MCF 10A (cell line): ENCODE data around the gene ZNG1C. TPM values are rescaled to one million over a fixed set of nuclear protein-coding genes. Genes with fewer than 3 reads are reported as not detected.
"Not testable (repeated sequence)": the region's sequence is repeated elsewhere in the genome, so short reads cannot be mapped to it uniquely, and the experiment has no call there.

ENCODE experiments used
- Bru-seq: library from RNA; stranded (reverse); fragments of 400-500 nt; gene quantifications from one replicate; lab custom pipeline; 2021; lab: Mats Ljungman, UMichigan
- BruChase-seq, 2 experiments: library from RNA; stranded (reverse); fragments of 400-500 nt; gene quantifications; one replicate each; lab custom pipeline; 2021; lab: Mats Ljungman, UMichigan
- BruUV-seq: library from RNA; stranded (reverse); fragments of 400-500 nt; replicated peaks from 2 replicates; lab custom pipeline; 2021; lab: Mats Ljungman, UMichigan
- CTCF ChIA-PET: fragments of 300-600 bp; sonication (Branson Sonifier 250); formaldehyde crosslinking; extraction: SDS; loops from one replicate; lab custom pipeline; 2021; ENCODE audit warnings: antibody characterized with exemption, inconsistent platforms; lab: Yijun Ruan, JAX
- POLR2A ChIA-PET: fragments of 300-600, 350-650 bp; sonication (Branson Sonifier 250); formaldehyde crosslinking; extraction: SDS; loops from one replicate; lab custom pipeline; 2020; ENCODE audit warnings: antibody characterized with exemption, inconsistent platforms; lab: Yijun Ruan, JAX
- DNase-seq: peaks from one replicate; pipeline ENCODE4 v3.0.0-alpha.2; 2018; ENCODE audit not compliant: unreplicated experiment
- H3K27ac Mint-ChIP-seq: one replicate; pipeline ENCODE4 v1.8.0; 2022; ENCODE audit warnings: mild to moderate bottlenecking, low read depth, mixed read lengths; ENCODE audit not compliant: unreplicated experiment
- H3K27me3 Mint-ChIP-seq: one replicate; pipeline ENCODE4 v1.8.0; 2022; ENCODE audit warnings: mixed read lengths; ENCODE audit not compliant: insufficient read depth, unreplicated experiment
- H3K36me3 Mint-ChIP-seq: one replicate; pipeline ENCODE4 v1.8.0; 2022; ENCODE audit warnings: mild to moderate bottlenecking, moderate library complexity, mixed read lengths; ENCODE audit not compliant: insufficient read depth, unreplicated experiment
- H3K4me1 Mint-ChIP-seq: one replicate; pipeline ENCODE4 v1.8.0; 2022; ENCODE audit warnings: mixed read lengths; ENCODE audit not compliant: insufficient read depth, unreplicated experiment
- H3K4me3 Mint-ChIP-seq: one replicate; pipeline ENCODE4 v1.8.0; 2022; ENCODE audit warnings: mild to moderate bottlenecking, moderate library complexity, mixed read lengths; ENCODE audit not compliant: unreplicated experiment
- H3K9me3 Mint-ChIP-seq: one replicate; pipeline ENCODE4 v1.8.0; 2022; ENCODE audit warnings: mixed read lengths; ENCODE audit not compliant: unreplicated experiment
- intact Hi-C: fragments of 100-400 bp; cut with micrococcal nuclease; formaldehyde crosslinking; loops from 2 replicates; pipeline ENCODE4 v1.14.1; 2022
- long read RNA-seq: library from polyadenylated mRNA; stranded (forward); transcript quantifications from one replicate; pipeline ENCODE4 v2.0.0, GENCODE V29; 2022
- total RNA-seq: library from RNA; stranded (reverse); gene quantifications from 2 replicates; pipeline ENCODE4 v1.2.3, GENCODE V29; 2022

The ZNG1C gene
- total RNA-seq = 54.8 and 65.1 TPM in 2 replicates
- percentile 74 among the genes with signal in this experiment for Bru-seq, nascent RNA
- percentile 58 among the genes with signal in this experiment for BruChase-seq, experiment 1, labeled RNA remaining after a 6-hour chase
- percentile 72 among the genes with signal in this experiment for BruChase-seq, experiment 2, labeled RNA remaining after a 2-hour chase
- long read RNA-seq, transcript CBWD3-206 (3 exons, 1,736 nt) = major isoform, 38 of 71 reads
- long read RNA-seq, partial matches to known transcripts = 6 of 71 reads
- long read RNA-seq, other reads (novel, unspliced or antisense) = 26 of 71 reads

DNA sequence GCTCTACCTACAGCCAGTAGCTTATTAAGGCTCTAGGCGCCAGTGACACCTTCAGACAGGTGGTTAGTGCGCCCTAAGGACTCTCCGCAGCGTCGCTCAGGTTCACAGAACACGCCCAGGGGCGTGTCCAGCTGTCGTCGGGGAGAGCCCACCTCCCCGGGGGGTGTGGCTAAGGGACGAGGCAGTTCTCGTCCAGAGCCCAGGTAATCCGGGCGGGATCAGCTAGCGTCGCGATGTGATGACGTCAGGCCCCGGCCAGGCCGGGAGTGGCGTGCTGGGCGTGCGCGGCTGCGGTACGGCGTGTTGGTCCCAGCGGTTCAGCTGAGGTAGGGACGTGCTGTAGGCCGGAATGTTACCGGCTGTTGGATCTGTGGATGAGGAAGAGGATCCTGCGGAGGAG lies at the start of gene ZNG1C:
Gene ZNG1C (plus strand): TSS at position 301 of the 400 bp plus-strand sequence. CDS start 49 bp downstream, at position 350.
- POLR2A ChIA-PET, intact Hi-C loops, CTCF ChIA-PET, H3K4me1 Mint-ChIP-seq, BruUV-seq, H3K9me3 Mint-ChIP-seq, H3K27me3 Mint-ChIP-seq, H3K36me3 Mint-ChIP-seq, H3K4me3 Mint-ChIP-seq, H3K27ac Mint-ChIP-seq, DNase-seq: not testable (repeated sequence)

DNA sequence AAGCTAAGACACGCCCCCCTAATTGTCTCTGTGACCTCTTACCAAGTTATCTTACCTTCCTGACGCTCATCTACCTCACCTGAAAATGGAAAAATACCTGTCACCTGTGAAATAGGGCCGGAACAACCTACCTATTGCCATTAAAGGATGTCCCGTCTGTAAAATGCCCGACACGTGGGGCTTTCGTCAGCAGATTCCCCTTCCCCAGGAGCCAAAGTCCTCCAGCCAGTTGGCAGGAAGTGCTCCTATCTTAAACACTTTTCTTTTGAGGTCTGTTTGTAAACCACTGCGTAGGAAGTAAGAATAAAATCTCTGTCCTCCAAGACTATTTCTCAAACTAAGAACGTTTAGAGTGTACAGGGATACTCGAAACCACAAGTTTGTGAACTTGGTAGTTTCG lies 654 bp downstream of the ZNG1C start:
- DNase-seq, CTCF ChIA-PET, H3K4me1 Mint-ChIP-seq, BruUV-seq, H3K27ac Mint-ChIP-seq, H3K9me3 Mint-ChIP-seq, H3K27me3 Mint-ChIP-seq, H3K36me3 Mint-ChIP-seq, POLR2A ChIA-PET, H3K4me3 Mint-ChIP-seq, intact Hi-C loops: not testable (repeated sequence)

DNA sequence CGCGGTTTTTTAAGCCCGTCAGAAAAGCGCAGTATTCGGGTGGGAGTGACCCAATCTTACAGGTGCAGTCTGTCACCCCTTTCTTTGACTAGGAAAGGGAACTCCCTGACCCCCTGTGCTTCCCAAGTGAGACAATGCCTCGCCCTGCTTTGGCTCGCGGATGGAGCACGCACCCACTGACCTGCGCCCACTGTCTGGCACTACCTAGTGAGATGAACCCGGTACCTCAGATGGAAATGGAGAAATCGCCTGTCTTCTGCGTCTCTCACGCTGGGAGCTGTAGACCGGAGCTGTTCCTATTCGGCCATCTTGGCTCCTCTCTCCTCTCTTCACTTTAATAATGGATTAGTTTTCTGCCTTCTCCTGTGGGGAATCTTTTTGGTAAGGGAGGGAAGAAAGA lies 39.3 kb downstream of the ZNG1C start:
- H3K9me3 Mint-ChIP-seq, CTCF ChIA-PET, H3K27me3 Mint-ChIP-seq, DNase-seq, H3K36me3 Mint-ChIP-seq, POLR2A ChIA-PET, BruUV-seq, H3K4me3 Mint-ChIP-seq, intact Hi-C loops, H3K4me1 Mint-ChIP-seq, H3K27ac Mint-ChIP-seq: not testable (repeated sequence)

DNA sequence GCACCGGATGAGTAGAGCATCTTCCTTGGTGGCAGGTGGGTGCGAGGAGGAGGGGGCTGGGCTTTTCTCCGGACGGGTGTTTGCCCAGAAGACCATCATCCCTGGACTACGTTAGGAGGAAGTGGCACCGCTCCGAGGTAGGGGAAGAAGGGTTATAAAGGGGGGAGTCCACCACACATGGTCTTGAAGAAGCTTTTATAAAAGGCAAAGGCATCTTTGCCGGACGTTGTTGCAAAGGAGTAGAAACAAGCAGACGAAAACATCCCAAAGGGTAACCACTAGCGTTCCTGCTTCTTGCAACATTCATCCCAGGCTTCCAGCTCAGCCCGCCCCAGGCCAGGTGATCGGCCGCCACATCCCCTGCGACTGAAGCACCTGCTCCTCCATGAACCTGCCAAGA lies 60.8 kb downstream of the ZNG1C start, which contains the start of gene FOXD4L3:
Gene FOXD4L3 (plus strand): TSS at position 301 of the 400 bp plus-strand sequence. CDS start 85 bp downstream, at position 386.
- CTCF ChIA-PET, BruUV-seq, H3K27me3 Mint-ChIP-seq, H3K27ac Mint-ChIP-seq, H3K36me3 Mint-ChIP-seq, intact Hi-C loops, H3K9me3 Mint-ChIP-seq, DNase-seq, POLR2A ChIA-PET, H3K4me3 Mint-ChIP-seq, H3K4me1 Mint-ChIP-seq: not testable (repeated sequence)

DNA sequence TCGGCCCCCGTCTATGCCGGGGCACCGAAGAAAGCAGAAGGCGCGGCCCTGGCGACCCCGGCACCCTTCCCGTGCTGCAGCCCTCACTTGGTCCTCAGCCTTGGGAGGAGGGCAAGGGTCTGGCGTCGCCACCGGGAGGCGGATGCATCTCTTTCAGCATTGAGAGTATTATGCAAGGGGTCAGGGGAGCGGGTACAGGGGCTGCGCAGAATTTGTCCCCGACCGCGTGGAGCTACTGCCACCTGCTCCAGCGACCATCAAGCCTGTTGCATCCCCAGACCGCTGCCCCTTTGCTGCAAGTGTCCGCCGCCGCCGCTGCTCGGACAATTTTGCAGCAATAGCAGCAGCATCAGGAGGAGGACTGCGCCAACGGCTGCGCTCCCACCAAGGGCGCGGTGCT lies 62.0 kb downstream of the ZNG1C start:
- H3K27me3 Mint-ChIP-seq, intact Hi-C loops, H3K4me3 Mint-ChIP-seq, H3K36me3 Mint-ChIP-seq, DNase-seq, CTCF ChIA-PET, POLR2A ChIA-PET, H3K4me1 Mint-ChIP-seq, H3K27ac Mint-ChIP-seq, H3K9me3 Mint-ChIP-seq, BruUV-seq: not testable (repeated sequence)

DNA sequence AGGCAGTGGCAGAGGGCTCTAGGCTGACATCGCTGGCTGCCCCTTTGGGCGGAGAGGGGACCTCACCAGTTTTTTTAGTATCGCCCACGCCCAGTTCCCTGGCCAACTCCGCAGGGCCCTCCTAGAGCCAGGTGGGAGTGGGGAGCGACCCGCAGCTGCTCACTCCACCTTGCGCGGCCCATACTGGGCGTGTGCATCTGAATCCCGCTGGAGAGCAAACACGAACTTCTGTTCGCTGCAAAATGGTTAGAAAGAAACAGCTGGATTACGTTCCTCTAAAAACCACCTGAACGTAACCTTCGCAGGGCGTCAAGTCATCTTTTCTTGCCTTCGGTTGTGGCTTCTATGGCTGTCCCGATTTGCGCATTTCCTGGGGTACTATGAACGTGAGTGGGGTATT lies 62.4 kb downstream of the ZNG1C start:
- H3K4me1 Mint-ChIP-seq, H3K27ac Mint-ChIP-seq, DNase-seq, BruUV-seq, H3K36me3 Mint-ChIP-seq, H3K4me3 Mint-ChIP-seq, H3K9me3 Mint-ChIP-seq, intact Hi-C loops, POLR2A ChIA-PET, H3K27me3 Mint-ChIP-seq, CTCF ChIA-PET: not testable (repeated sequence)

DNA sequence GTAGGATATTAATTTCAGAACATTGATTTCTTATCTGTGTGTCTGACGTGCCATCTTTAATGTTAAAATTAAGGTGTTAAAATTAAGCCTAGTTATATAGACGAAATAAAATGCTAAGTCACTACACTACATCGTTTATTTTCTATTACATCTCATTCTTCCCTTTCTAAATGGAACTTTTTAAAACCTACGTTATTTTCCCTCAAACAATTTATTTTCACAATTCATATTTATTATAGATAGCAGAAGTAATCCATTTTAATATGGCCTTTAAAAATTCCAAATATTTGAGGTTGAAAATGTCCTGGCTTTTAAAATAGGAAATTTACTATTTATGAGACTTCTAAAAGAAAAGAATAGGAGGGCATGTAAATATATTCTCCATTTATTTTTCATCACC lies 63.0 kb downstream of the ZNG1C start:
- CTCF ChIA-PET, H3K9me3 Mint-ChIP-seq, POLR2A ChIA-PET, H3K27me3 Mint-ChIP-seq, H3K4me3 Mint-ChIP-seq, BruUV-seq, DNase-seq, H3K36me3 Mint-ChIP-seq, H3K4me1 Mint-ChIP-seq, intact Hi-C loops, H3K27ac Mint-ChIP-seq: not testable (repeated sequence)

DNA sequence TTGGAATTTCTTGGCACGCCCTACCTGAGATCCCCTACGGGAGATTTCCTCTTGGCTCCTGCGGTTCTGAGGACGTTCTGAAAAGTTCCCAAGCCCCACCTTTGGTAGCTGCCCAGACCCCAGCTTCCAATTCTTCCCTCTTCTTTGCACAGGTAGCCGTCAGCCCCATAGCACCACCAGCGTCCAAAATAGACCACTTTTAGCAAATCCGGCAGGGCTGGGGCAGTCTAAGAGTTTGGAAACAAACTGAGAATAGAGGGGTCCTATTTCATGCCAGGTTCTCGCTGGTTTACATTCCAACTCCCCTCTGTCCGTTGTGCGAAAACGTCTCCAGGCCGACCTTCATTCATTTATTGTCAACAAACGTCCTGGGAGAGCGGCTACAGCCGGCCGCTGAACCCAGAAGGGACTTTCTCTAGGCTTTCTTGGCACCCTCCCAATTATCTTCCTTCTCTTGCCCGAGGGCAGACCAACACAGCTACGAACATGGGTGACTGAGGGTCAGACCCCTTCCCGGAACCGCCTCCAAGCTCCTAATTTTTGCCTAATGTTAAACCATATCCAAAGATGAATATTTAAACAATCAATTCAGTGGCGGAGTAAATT lies 64.0 kb downstream of the ZNG1C start:
- BruUV-seq = TSS peak; percentile 23
- intact Hi-C loops, H3K4me1 Mint-ChIP-seq, CTCF ChIA-PET, H3K9me3 Mint-ChIP-seq, H3K4me3 Mint-ChIP-seq, POLR2A ChIA-PET, H3K27me3 Mint-ChIP-seq, H3K36me3 Mint-ChIP-seq, DNase-seq, H3K27ac Mint-ChIP-seq: not testable (repeated sequence)

DNA sequence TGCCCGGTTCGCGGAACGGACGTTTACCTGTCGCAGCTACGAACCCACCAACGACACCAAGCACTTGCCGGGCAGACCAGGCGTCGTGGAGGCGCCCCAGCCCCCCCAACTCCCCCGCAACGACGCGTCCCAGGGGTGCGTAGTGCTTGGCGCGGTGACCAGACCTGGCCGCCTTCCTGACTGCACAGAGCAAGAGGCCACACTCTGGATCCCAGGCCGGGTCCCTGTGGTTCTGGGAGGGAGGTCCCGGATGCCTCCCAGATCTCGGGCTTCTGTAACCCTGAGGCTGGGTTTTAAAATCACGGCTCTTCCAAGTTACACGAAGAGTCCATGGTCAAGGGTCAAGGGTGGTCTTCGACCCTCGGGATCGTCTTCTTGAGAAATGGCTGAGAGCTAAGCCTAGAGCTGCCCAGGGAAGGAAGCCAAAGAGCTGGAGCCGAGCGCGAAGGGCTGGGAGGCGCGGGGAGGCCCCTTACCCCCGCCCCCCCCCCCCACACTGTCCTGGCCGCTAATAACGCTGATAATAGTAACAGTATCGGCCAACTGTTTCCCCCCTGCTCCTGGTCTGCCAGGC lies 64.7 kb downstream of the ZNG1C start:
- CTCF ChIA-PET, BruUV-seq, H3K4me3 Mint-ChIP-seq, H3K36me3 Mint-ChIP-seq, H3K27ac Mint-ChIP-seq, H3K27me3 Mint-ChIP-seq, H3K4me1 Mint-ChIP-seq, POLR2A ChIA-PET, intact Hi-C loops, DNase-seq, H3K9me3 Mint-ChIP-seq: not testable (repeated sequence)
